ENCODE measurements around the gene CAPN5.
"Not testable (repeated sequence)": the region's sequence is repeated elsewhere in the genome, so short reads cannot be mapped to it uniquely, and the experiment has no call there.

The CAPN5 gene

DNA sequence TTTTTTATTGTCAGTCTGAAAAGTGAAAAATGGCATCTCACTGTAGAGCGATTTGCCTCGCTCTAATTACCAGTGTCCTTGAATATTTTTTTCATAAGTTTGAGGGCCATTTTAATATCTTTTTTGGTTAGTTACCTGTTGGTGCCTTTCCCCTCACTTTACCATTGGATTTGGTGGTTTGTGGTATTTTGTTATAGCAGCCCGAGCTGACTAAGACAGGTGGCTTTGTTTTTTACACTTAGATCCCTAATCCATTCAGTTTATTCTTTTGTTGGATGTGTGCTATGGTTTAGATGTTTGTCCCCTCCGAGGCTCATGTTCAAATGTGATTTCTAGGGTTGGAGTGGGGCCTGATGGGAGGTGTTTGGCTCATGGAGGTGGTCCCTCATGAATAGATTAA lies 6.5 kb upstream of the CAPN5 start:
- no peak for DNase-seq
- in situ Hi-C loops (cut with MboI; ENCODE audit: low pct_unique_long_range_greater_than_20kb, low sequenced_read_pairs): no loop called here

DNA sequence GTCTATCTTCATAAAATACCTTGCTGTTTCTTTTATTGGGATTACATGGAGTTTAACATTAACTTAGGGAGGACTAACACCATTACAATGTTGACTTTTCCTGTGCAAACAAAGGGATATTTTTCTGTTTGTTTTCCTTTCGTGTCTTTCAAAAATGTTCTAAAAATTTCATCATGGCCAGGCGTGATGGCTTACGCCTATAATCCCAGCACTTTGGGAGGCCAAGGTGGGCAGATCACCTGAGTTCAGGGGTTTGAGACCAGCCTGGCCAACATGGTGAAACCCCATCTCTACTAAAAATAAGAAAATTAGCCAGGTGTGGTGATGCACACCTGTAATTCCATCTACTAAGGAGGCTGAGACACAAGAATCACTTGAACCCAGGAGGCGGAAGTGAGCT lies 5.5 kb upstream of the CAPN5 start:
- in situ Hi-C loops (cut with MboI; ENCODE audit: low pct_unique_long_range_greater_than_20kb, low sequenced_read_pairs); DNase-seq: not testable (repeated sequence)

DNA sequence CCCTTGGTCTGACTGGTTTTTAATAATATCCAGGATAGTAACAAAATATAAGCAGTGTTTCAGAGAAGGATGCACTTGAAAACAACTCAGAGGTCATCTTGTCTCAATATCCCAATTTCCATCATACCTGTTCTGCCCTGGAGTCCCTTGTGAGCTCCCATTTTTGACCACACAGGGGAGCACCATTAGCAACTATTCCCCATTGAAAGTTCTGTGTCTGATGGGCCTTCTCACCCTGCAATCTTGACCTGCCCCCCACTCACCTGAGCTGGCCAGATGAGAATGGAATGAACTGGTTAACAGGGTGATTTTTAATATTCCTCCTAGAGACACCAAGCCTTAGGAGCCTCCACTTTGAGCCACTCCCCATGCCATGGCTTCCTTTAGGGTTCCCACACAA lies 3.8 kb upstream of the CAPN5 start:
- in situ Hi-C loops (cut with MboI; ENCODE audit: low pct_unique_long_range_greater_than_20kb, low sequenced_read_pairs): no loop called here
- DNase-seq: no peak

DNA sequence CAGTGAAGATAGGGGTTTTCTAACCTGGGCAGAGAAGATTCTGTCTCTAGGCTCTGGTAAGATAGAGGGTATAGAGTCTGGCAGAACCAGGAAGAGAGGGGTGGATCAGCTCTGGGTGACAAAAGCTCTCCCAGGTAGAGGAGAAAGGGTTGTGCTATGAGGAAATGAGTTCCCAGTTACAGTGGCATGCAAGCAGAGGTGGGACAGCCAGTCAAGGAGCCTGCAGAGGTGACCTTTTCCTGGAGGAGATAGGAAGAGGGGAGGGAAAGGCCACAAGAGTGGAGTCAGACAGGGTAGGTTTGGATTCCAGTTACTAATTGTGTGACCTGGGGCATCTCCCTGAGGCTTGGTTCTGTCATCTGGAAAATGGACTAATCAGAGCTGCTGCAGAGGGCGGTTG lies 3.4 kb upstream of the CAPN5 start:
- DNase-seq: no peak
- in situ Hi-C loops (cut with MboI; ENCODE audit: low pct_unique_long_range_greater_than_20kb, low sequenced_read_pairs): no loop called here

DNA sequence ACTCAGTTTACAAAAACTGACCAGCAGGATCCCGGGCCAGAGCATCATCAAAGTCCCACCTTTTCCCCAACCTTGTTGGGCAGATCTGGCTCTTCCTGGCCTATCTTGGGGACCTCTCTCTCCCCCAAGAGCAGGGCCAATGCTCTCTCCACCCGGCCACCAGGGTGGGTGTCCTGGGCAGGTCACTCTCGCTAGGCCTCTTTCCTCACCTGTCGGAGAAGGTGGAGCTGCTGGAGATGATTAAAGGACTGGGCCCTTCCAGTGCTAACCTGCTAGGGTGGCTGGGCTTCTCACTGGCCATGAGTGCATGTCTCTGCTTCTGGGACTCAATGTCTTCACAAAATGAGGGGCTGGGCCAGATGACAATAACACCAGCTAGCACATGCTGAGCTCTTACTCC lies 2.9 kb upstream of the CAPN5 start:
- no peak for DNase-seq
- in situ Hi-C loops (cut with MboI; ENCODE audit: low pct_unique_long_range_greater_than_20kb, low sequenced_read_pairs): no loop called here

DNA sequence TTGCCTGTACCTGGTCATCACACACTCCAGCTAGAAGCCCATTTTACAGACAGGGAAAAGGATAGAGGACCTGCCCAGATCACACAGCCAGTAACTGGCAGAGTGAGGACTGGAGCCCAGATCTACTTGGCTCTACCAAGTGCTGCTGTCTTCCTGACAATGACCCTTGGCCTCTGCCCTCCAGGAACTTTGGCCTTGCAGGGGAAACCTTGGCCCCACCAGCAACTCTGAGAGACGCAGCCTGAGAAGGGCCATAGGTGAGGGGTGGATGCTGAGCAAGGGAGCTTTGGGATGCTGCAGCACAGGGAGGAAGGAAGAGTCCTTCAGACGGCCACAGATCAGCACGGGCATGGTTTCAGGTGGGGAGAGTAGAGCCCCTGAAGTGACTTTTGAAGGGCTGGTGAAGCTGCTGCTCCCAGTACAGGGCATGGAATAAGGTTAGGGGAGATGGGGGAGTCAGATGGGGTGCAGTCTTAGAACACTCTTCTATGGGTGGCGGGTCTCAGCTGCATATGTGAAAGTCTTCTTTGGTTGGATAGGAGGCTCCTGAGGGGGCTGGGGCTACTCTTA lies 2.0 kb upstream of the CAPN5 start:
- DNase-seq: no peak

DNA sequence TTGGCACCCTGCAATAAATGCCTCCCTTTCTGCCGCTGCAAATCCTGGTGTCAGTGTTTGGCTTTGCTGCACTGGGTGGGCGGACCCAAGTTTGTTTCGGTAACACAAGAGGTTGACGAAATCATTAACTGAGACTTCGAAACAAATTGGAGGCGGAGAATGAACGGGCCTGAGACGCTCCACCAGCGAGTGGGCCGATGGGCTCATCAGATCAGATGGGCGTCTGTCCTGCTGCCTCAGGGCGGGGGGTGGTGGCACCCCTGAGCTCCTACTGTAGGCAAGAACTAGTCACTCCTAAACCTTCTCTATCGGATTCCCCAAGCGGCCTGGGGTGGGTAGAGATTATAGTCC lies 918 bp upstream of the CAPN5 start:
- in situ Hi-C loops (cut with MboI; ENCODE audit: low pct_unique_long_range_greater_than_20kb, low sequenced_read_pairs): no loop called here
- no peak for DNase-seq

More for the DNA sequence above, 2.0 kb upstream of the CAPN5 start:
- in situ Hi-C loops (cut with MboI; ENCODE audit: low pct_unique_long_range_greater_than_20kb, low sequenced_read_pairs): no loop called here

DNA sequence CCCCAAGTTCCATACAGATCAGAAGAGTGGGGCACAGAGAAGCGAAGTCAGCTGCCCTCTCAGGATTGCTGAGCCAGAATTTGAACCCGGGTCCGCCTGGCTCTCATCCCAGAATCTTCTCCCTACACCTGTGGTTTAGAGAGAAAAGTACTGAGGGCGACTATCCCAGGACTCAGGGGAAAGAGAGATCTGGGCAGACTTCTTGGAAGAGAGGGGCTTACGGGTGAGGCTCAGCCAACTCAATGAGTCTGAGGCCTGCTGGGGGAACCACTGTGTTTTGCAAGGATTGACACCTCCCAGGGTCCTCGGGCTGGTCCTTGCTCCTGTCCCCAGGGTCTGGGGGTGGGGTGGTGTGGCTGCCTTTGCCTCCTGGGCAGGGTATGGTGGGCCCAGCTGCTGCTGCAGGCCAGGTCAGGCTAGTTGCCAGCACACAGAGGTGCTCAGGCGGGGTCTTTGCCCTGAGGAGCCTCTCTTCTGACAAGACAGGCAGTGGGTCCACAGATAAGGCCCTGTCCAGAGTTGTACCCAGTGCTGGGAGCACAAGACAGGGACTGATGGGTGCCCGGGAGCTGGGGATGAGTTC lies 1.2 kb downstream of the CAPN5 start:
- no peak for DNase-seq
- in situ Hi-C loops (cut with MboI; ENCODE audit: low pct_unique_long_range_greater_than_20kb, low sequenced_read_pairs): no loop called here

DNA sequence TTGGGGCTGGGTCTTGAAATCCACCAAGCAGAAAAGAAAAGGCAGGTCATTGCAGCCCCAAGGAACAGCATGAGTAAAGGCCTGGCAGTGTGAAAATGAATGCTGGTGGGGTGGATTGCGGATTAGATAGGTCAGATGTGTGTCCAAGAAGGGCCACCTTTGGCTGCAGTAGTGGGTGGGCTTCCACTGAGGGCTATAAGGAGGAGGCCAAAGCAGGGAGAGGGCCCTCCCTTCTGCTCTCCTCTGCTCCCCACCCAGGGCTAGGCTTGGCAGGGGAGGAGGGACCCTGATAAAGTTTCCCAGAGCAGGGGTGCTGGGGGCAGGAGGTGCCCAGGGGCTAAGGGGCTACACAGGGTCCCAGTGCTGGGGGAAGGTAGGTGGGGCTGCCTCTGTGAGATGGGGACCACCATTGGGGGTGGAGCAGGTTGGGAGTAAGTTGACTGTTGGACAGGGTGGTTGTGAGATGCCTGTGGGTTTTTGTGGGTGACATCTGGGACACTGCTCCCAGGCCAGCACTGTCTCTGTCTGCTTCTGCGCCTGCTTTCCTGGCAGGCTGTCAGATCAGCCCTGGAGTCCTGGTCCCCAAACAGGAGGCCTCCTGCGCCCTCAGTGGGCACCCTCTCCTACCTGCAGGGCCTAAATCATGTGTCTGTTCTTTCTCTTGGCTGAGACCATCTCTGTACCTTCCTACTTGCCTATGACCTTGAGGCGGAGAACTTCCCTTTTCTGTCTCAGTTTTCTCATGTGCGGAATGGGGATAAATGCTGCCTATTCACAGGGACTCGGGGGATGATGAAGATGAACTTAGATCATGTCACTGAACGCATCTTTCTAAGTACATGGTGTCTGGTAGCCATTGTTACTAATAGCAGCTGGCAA lies 1.9 kb downstream of the CAPN5 start:
- in situ Hi-C loops (cut with MboI; ENCODE audit: low pct_unique_long_range_greater_than_20kb, low sequenced_read_pairs): no loop called here

DNA sequence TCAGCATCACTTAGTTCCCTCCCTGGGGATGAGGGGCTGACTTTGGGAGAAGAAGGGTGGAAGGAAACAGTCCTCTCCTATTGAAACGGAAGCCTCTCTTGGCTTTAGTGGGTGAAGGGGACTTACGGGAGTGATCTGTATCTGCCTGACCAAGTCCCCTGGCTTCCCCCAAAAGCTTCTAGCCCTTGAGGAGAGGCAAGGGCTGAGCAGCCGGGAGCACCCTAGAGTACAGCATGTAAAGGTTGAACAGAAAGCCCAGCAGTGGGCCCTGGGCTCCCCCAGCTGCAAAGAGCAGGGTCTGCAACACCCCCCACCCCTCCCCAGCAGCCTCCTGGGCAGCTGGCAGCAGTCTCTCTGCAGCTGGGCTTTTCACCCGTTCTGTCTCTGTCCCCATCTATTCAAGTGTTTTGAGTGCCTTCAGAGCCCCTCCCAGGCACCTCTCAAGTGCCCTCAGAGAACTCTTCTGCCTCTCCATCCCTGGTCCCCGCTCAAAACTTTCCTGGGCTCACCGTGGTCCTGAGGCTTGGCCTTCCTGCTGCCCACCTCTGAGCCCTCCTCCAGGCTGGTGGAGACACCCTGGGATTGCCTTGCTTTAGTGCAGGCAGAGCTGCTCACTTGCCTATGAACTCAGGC lies 2.7 kb downstream of the CAPN5 start:
- no peak for DNase-seq
- in situ Hi-C loops (cut with MboI; ENCODE audit: low pct_unique_long_range_greater_than_20kb, low sequenced_read_pairs): no loop called here

More for the DNA sequence above, 1.9 kb downstream of the CAPN5 start:
- no peak for DNase-seq

DNA sequence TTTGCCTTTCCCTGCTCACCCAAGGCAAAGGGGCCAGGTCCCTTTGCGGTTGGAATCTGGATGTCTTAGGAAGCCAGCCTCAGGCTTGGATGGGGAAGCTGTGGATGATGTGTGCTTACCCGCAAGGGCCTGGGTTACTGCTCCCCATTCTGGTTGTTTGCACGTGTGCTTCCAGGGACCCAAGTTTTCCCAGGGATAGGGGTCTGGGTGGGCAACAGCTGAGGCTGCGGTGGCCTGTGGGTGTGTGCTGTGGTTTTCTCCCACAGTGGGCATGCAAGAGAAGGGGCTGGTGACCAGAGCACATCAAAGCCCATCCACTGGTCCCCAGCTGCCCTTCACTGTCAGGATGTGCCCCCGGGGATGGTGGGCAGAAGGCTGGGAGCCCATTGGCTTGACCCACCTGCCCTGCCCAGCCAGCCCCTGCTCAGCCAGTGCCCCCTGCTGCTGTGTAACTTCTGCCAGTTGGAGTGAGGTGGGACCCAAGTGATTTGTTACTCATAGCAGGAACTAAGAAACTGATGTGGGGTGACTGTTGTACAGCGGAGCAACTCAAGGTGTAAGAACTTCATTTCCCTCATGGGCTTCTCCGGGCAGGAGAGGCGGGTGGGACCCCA lies 3.3 kb downstream of the CAPN5 start:
- in situ Hi-C loops (cut with MboI; ENCODE audit: low pct_unique_long_range_greater_than_20kb, low sequenced_read_pairs): no loop called here
- DNase-seq: no peak

DNA sequence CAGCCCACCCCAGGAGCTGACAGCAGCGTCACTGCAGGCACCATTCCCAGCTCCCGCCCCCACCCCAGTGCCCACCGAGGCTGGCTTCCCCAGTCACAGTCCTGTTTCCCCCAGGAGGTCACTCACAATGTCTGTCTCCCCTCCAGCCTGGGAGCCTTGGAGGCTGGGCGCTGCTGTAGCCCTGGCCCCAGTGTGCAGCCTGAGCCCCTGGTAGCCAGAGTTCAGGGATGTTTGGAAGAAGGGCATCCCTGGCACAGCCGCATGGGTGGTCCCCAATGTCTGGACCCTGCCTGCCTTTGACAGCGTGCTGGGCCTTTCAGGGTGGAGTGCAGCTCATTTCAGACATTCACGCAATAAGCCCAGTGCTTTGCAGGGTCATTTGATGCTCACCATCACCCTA lies 4.3 kb downstream of the CAPN5 start:
- no peak for DNase-seq
- in situ Hi-C loops (cut with MboI; ENCODE audit: low pct_unique_long_range_greater_than_20kb, low sequenced_read_pairs): no loop called here

DNA sequence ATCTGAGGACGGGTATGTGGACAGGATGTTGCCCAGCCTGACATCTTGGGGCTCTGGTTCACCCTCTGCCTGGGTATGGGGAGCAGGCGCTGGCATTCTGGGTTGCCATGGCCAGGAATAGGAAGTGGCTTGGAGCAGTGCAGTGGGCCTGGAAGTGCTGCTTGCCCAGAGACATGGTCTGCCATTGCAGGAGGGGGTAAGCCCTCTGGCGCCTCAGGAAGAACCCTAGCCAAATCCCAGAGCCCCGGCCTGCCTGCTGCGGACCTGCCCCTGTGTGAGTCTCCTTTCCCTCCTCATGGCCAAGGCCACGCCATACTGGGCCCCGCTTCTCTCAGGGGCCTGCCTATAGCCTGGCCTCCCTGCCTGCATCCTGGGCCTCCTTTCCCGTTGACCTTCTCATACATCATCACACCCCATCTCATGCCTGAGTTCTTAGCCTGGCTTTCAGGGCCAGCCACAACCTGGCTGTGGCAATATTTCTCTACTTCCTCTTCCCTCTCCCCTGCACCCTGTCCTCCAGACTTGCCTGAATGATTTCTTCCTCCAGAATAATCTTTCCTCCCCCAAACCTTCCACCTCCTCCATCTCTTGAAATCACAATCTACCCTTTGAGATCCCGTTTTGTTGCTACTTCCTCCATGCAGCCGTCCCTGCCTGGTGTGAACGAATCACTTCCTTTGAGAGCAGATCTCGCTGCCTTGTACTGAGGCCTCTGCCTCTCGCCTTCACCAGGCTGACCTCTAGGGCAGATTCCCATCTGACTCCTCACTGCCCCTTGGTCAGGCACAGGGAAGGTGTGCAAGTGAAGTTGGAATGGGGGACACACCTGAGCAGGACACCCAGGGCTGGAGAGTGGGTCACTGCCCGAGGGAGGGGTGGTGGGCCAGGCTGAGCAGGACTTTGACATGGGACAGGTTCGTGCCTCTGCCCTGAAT lies 5.2 kb downstream of the CAPN5 start:
- DNase-seq: peak; percentile 74
- in situ Hi-C loops (cut with MboI; ENCODE audit: low pct_unique_long_range_greater_than_20kb, low sequenced_read_pairs): no loop called here

DNA sequence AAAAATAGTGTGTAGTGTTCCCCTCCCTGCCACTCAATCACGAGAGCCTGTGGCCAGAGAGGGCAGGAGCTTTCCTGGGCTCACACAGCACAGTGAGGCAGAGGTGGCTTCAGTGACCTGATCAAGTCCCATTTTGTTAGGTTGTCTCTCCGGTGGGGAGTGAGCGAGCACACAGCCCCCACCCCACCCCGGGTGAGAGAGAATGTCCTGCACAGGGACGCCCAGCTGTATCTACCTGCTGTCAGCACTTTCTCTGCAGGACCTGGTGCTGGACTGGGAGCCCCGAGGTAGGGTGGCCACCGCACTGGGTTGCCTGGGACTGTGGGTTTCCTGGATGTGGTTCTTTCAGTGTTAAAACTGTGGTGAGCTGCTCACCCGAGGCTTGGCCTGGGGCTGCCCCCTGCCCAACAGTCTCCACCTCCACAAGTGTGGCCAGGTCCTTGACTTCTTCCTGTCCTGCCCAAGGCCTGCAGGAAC lies 6.1 kb downstream of the CAPN5 start:
- no peak for DNase-seq
- in situ Hi-C loops (cut with MboI; ENCODE audit: low pct_unique_long_range_greater_than_20kb, low sequenced_read_pairs): no loop called here

DNA sequence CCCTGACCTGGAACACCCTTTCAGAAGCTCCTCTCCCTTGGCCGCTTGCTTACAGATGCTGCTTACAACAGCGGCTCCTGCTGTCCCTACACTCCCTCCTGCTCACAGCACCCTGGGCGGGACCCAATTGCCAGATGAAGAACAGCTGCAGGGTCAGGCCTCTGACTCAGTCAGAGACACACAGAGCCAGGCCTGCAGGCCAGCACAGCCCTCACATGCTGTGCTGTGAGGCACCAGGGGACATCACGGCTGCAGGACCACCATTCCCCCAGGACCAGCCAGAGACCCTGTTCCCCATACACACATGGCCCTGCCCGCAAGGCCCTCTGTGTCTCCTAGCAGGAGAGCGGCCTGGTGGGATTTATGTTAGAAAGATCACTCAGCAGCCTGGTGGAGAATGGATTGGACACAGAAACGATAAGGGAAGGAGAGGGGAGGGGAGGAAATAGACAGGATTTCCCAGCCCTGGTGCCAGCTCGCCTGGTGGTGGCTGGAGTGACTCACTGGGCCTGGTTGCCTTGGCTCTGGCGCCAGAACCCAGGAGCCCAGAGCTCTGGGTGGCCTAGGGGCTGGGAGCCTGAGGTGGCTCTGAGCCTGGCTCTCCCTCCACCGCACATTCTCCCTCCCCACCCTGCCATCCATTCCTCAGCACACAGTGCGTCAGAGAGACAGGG lies 6.7 kb downstream of the CAPN5 start:
- DNase-seq: no peak

DNA sequence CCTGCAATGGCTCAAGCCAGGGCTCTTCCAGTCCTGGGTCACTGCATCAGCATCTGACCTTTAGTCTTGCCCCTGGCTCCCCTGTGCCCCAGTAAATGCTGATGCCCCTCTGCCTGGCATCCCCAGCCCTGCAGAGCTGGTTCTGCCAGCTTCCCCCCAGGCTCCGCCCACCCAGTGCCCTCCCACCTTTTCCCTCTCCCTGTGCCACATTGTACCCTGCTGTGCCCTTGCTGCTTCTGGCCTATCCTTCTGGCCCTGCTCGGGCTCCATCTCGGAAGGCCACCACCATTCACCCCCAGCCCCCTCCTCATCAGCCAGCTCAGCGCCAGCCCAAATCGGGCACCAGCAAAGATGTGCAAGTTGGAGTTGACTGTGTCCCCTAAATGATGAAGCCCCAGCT lies 7.4 kb downstream of the CAPN5 start:
- in situ Hi-C loops (cut with MboI; ENCODE audit: low pct_unique_long_range_greater_than_20kb, low sequenced_read_pairs): no loop called here

More for the DNA sequence above, 6.7 kb downstream of the CAPN5 start:
- in situ Hi-C loops (cut with MboI; ENCODE audit: low pct_unique_long_range_greater_than_20kb, low sequenced_read_pairs): no loop called here

DNA sequence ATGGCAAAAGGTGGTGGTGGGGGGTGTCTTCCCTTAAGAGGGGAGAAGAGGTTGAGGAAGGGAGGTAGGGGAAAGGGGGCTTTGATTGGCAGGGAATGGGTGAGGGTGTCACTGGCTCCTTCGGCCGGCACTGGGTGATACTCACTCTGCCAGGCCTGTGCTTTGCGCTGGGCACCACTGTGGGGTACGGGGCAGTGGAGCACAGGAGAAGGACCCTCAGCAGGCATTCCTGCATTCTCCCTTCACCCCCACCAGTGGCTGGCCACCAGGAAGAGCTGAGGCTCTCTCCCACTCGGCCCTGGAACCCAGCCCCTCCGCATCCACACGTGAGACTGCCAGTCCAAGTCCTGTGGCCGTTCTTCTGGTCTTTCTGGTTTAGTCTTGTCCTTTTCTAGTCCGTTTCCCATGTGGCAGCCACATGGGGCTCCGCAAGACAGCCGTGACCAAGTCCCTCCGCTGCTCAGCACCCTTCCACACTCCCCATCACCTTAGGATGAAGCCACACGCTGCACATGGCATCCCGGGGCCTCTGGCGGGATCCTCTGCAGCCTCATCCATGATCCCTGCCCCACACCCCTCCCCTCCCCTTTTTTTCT lies 8.0 kb downstream of the CAPN5 start:
- DNase-seq: no peak
- in situ Hi-C loops (cut with MboI; ENCODE audit: low pct_unique_long_range_greater_than_20kb, low sequenced_read_pairs): no loop called here

More for the DNA sequence above, 7.4 kb downstream of the CAPN5 start:
- no peak for DNase-seq

DNA sequence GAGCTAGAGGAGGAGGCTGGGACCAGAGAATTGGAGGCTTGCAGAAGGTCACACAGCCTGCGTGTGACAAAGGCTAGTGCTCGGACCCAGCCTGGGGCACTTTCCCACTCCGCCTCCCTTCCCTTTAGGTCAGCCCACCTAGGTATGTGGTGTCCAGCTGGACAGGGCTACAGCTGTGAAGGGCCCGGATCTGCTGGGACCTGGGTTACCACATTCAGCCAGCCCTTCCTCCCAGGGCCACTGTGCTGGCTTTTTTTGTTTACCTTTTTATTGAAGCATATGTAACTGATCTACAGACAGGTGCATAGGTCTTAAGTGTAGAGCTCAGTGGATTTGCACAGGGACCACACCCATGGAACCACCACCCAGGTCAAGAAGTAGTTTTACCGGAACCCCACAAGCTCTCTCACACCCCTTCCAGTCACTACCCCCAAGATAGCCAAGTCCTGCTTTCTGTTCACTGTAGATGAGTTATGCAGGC lies 8.7 kb downstream of the CAPN5 start:
- in situ Hi-C loops (cut with MboI; ENCODE audit: low pct_unique_long_range_greater_than_20kb, low sequenced_read_pairs): no loop called here

More for the DNA sequence above, 8.7 kb downstream of the CAPN5 start:
- DNase-seq: no peak

All from KBM-7 (cell line).